GM21825 (cell line): ENCODE data around the gene ZBTB20.

Experiments
- ATAC-seq: cut with Tn5 transposase; IDR thresholded peaks from one replicate; pipeline ENCODE4 v1.9.1; 2021; ENCODE audit warnings: mild to moderate bottlenecking, moderate library complexity; ENCODE audit not compliant: unreplicated experiment

The ZBTB20 gene

GRCh38 chr3:114649331-114649730, 497.8 kb downstream of the ZBTB20 start:
- no peak for ATAC-seq

- no peak for ATAC-seq
Measured at GRCh38 chr3:114646526-114646925, 500.6 kb downstream of the ZBTB20 start.

GRCh38 chr3:114645392-114645791, 501.7 kb downstream of the ZBTB20 start:
- ATAC-seq: no peak

GRCh38 chr3:114644367-114644766, 502.7 kb downstream of the ZBTB20 start:
- ATAC-seq: no peak

GRCh38 chr3:114642951-114643741, 503.9 kb downstream of the ZBTB20 start:
- ATAC-seq: no peak

- no peak for ATAC-seq
Measured at GRCh38 chr3:114640126-114640525, 507.0 kb downstream of the ZBTB20 start.

GRCh38 chr3:114639171-114639570, 507.9 kb downstream of the ZBTB20 start:
- no peak for ATAC-seq

GRCh38 chr3:114635878-114636277, 511.2 kb downstream of the ZBTB20 start:
- no peak for ATAC-seq

- ATAC-seq: no peak
Measured at GRCh38 chr3:114634635-114635034, 512.5 kb downstream of the ZBTB20 start.

GRCh38 chr3:114632757-114633424, 514.2 kb downstream of the ZBTB20 start:
- ATAC-seq: no peak

- no peak for ATAC-seq
Measured at GRCh38 chr3:114627770-114628169, 519.3 kb downstream of the ZBTB20 start.

GRCh38 chr3:114626751-114627150, 520.3 kb downstream of the ZBTB20 start:
- ATAC-seq: no peak

- no peak for ATAC-seq
Measured at GRCh38 chr3:114624571-114625181, 522.4 kb downstream of the ZBTB20 start.

GRCh38 chr3:114624047-114624445, 523.0 kb downstream of the ZBTB20 start:
- no peak for ATAC-seq

GRCh38 chr3:114623420-114624046, 523.6 kb downstream of the ZBTB20 start:
- no peak for ATAC-seq

GRCh38 chr3:114622001-114622400, 525.1 kb downstream of the ZBTB20 start:
- ATAC-seq: no peak

- ATAC-seq: no peak
Measured at GRCh38 chr3:114619771-114620170, 527.3 kb downstream of the ZBTB20 start.

GRCh38 chr3:114615523-114616085, 531.5 kb downstream of the ZBTB20 start:
- ATAC-seq: no peak

GRCh38 chr3:114609973-114610630, 537.0 kb downstream of the ZBTB20 start:
- ATAC-seq: no peak

GRCh38 chr3:114608293-114608692, 538.8 kb downstream of the ZBTB20 start:
- ATAC-seq: no peak

GRCh38 chr3:114606336-114606735, 540.8 kb downstream of the ZBTB20 start:
- ATAC-seq: no peak
